ENCODE measurements around the gene HIVEP2. TPM values are rescaled to one million over a fixed set of nuclear protein-coding genes. Genes with fewer than 3 reads are reported as not detected.

Gene HIVEP2
- total RNA-seq, 1 donor from 2014 or later: 11.7 TPM

GRCh38 chr6:142857796-142858555 lies 87.0 kb downstream of the HIVEP2 start:
- Mint-ChIP-seq H3K4me3 (ENCODE audit: unreplicated experiment) (no peak overlapping the region), H3K27ac (ENCODE audit: unreplicated experiment) (no peak overlapping the region)

GRCh38 chr6:142857233-142857761 lies 87.7 kb downstream of the HIVEP2 start:
- H3K4me1 Mint-ChIP-seq (ENCODE audit: low read depth): peaks cover 22% of the 10 kb centered on the region
- no peak overlapping the region for H3K4me3 Mint-ChIP-seq (ENCODE audit: unreplicated experiment)
- no peak overlapping the region for H3K27ac Mint-ChIP-seq (ENCODE audit: unreplicated experiment)
- no peaks in the 10 kb centered on the region for H3K9me3 Mint-ChIP-seq (ENCODE audit: low read depth)
- H3K36me3 Mint-ChIP-seq (ENCODE audit: low read depth): no peaks in the 10 kb centered on the region
- no peak for DNase-seq (ENCODE audit: low spot score)
- TF ChIP-seq CTCF (IDR thresholded peaks at IDR 0.05): no peak
- no peaks in the 10 kb centered on the region for H3K27me3 Mint-ChIP-seq (ENCODE audit: low read depth)

More at GRCh38 chr6:142857796-142858555, 87.0 kb downstream of the HIVEP2 start:
- no peak for TF ChIP-seq CTCF (IDR thresholded peaks at IDR 0.05)
- H3K4me1 Mint-ChIP-seq (ENCODE audit: low read depth): peaks cover 22% of the 10 kb centered on the region
- no peak for DNase-seq (ENCODE audit: low spot score)
- no peaks in the 10 kb centered on the region for H3K27me3 Mint-ChIP-seq (ENCODE audit: low read depth)
- H3K9me3 Mint-ChIP-seq (ENCODE audit: low read depth): no peaks in the 10 kb centered on the region
- no peaks in the 10 kb centered on the region for H3K36me3 Mint-ChIP-seq (ENCODE audit: low read depth)

GRCh38 chr6:142856624-142857232 lies 88.2 kb downstream of the HIVEP2 start:
- Mint-ChIP-seq H3K27me3 (ENCODE audit: low read depth) (no peaks in the 10 kb centered on the region), H3K36me3 (ENCODE audit: low read depth) (no peaks in the 10 kb centered on the region), H3K27ac (ENCODE audit: unreplicated experiment) (no peak overlapping the region), H3K9me3 (ENCODE audit: low read depth) (no peaks in the 10 kb centered on the region), H3K4me1 (ENCODE audit: low read depth) (peaks cover 22% of the 10 kb centered on the region), H3K4me3 (ENCODE audit: unreplicated experiment) (no peak overlapping the region)
- no peak for TF ChIP-seq CTCF (IDR thresholded peaks at IDR 0.05)
- no peak for DNase-seq (ENCODE audit: low spot score)

- H3K27ac Mint-ChIP-seq (ENCODE audit: unreplicated experiment): no peak overlapping the region
- no peak for TF ChIP-seq CTCF (IDR thresholded peaks at IDR 0.05)
- no peak for DNase-seq (ENCODE audit: low spot score)
- no peak overlapping the region for H3K4me3 Mint-ChIP-seq (ENCODE audit: unreplicated experiment)
- no peaks in the 10 kb centered on the region for H3K27me3 Mint-ChIP-seq (ENCODE audit: low read depth)
- H3K4me1 Mint-ChIP-seq (ENCODE audit: low read depth): peaks cover 26% of the 10 kb centered on the region
- H3K9me3 Mint-ChIP-seq (ENCODE audit: low read depth): no peaks in the 10 kb centered on the region
- no peaks in the 10 kb centered on the region for H3K36me3 Mint-ChIP-seq (ENCODE audit: low read depth)
Measured at GRCh38 chr6:142855893-142856623, 88.9 kb downstream of the HIVEP2 start.

Data from chondrocyte (in vitro differentiated cells).